Cortex of kidney (tissue), 1 donor: ENCODE data around the gene IGFALS.
A peak's percentile ranks its signal among the peaks of the same experiment; 100 is the strongest.

ENCODE experiments used
- DNase-seq: peaks from one replicate; lab custom pipeline; 2025; lab: John Stamatoyannopoulos, UW

IGFALS gene

GRCh38 chr16:1789643-1790045 lies 3.9 kb downstream of the IGFALS start:
- DNase-seq: no peak

GRCh38 chr16:1788708-1789100 lies 4.8 kb downstream of the IGFALS start:
- DNase-seq: no peak

DNA sequence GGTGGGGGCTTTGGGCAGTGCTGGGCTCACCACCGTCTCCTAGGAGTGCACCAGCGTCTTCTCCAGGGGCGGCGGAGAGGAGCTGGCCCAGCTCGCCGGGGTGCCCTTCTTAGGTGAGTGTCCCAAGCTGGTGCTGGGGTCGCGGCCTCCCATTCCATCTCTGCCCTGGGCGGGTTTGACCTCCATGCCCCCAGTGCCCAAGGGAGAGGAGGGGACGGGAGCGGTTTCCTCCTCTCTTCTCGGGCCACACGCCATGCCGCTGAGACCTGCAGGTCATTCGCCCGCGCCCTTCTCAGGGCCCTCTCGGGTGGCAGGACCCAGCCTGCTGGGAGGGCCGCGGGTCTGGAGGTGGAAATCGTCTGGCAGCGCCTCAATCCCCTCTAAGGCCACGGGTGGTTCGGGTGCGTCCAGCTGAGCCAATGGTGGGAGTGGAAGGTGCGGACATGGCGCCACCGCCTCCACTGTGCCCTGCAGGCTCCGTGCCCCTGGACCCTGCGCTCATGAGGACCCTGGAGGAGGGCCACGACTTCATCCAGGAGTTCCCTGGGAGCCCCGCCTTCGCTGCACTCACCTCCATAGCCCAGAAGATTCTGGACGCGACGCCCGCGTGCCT lies 5.3 kb downstream of the IGFALS start:
- DNase-seq: no peak

DNA sequence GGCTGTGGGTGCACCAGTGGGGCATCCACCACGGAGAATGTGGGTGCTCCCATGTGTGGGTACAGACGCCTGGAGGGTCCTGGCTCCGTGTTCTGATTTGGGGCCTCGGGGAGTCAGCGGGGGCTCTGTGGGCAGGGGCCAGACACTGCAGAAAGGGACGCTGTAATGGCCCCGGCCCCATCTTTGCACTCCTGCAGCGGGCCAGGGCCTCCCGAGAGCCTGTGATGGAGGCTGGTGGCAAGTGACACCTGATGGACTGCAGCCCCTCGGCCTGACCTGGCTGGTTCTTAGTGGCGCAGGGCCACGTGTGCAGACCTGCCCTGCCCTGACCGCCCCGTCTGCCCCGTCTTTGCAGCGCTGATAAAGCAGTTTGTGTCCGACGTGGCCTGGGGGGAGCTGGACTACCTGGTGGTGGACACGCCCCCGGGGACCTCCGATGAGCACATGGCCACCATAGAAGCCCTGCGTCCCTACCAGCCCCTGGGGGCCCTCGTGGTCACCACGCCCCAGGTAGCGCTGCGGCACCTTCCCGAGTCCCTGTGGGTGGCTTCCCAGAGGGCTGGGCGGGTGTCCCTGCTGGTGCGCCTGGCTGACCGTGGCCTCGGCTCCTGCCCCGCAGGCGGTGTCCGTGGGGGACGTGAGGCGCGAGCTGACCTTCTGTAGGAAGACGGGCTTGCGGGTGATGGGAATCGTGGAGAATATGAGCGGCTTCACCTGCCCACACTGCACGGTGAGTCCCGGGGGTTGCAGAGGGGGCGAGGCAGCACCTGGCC lies 6.0 kb downstream of the IGFALS start:
- no peak for DNase-seq

DNA sequence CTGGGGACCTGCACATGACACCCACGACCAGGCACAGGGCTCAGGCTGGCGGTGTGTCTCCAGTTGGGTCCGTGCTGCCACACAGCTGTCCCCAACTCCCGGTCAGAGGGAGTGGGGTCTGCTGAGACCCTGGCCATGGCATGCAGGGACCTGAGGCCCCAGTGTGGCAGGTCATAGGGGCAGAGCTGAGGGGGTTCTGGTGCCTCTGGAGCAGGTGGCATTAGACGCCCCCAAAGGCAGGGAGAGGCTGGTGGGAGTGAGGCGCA lies 6.5 kb downstream of the IGFALS start:
- no peak for DNase-seq

DNA sequence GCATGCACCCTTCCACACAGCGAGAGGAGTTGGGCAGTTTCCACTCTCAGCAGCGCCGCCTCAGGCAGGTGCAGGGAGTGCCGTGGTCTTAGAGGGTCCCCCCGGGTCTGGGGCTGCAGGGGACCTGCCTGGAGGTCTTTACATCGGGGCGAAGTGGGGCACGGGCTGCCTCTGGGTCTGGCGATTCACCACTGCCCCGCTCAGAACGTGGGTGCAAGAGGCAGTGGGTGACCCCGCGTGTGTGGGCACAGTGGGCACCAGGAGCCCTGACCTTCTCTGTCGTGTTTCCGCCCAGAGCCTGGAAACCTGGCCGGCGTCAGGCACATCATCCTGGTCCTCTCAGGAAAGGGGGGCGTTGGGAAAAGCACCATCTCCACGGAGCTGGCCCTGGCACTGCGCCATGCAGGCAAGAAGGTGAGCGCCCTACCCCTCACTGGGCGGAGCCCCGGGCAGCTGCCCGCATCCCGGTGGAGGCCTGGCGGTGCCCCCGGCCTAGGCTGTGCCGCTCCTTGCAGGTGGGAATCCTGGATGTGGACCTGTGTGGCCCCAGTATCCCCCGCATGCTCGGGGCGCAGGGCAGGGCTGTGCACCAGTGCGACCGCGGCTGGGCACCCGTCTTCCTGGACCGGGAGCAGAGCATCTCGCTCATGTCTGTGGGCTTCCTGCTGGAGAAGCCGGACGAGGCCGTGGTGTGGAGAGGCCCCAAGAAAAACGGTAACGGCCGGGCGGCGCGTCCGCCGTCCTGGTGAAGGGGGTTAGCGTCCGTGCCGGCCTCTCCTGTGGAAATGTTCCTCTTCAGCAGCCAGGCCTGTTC lies 7.1 kb downstream of the IGFALS start:
- no peak for DNase-seq

GRCh38 chr16:1785846-1786170 lies 7.7 kb downstream of the IGFALS start:
- no peak for DNase-seq

DNA sequence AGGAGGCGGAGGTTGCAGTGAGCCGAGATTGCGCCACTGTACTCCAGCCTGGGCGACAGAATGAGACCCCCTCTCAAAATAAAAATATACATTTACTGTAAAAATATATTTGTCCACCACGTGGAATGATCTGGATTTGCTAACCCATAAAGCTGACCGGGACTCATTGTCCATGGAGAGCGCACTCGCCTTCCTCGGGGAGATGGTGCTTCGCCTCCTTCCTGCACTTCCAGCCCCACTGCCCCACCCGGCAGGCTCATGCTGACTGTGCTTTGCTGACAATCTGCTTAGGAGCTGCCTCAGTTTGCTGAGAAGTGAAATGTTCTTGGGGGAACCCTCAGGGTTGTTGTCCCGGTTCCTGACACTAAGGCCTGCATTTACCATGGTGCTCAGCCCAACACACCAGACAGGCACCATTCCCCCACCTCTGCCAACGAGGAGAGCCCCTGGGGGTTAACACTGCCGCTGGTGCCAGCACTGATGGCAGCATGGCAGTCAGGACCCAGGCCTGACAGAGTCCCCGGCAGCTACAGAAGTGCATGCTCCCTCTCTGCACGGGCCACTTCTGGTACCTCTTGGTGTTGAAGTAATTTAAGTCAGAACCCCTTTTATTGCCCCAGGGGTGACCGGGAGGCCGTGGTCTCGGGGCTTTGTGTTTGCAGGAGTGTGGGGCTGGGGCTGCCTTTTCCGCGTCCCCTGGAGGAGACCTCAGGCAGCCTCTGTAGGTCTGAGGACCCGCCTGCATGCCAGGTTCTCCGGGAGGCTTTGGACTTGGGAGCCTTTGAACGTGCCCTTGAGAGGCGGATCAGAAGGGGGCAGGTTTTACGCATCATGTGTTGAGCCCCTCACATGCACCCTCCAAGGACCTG lies 8.3 kb downstream of the IGFALS start:
- DNase-seq: no peak

DNA sequence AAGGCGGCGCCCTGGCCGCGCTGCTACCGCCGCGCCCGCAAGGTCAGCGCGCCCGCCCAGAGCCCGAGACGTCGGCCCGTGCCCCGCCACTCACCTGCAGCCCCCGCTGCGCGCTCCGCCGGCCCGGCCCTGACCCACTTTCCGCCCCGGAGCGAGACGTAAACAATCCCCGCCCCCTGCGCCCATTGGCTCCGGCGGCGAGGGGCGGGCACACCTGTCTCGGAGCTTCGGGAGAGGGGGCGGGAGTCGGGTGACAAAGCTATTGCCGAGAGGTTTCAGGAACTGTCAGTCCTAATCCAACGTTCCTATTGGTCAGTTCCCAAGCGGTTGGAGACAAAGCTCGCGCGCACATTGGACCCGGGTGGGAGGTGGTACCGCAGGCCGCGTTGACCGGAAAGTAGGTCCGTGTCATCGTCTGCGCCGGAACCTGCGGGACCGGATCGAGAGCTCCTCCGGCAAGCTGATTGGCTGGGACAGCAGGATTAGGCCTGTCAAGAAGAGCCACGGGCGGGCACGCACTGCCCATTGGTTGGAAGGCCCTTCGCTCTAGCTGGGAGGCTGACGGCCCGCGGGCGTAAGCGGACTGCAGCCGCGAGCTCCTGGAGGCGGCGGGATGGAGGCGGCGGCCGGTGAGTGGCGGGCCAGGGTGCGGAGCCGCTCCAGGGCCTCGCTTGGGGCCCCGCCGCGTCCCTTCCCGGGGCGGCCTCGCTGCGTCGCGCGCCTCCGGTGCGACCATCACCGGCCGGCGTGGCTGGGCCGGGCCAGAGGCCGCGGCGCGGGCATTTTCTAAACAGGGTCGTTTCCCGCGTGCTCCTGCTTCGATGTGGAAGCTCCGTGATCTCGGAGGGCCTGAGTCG lies 10.9 kb downstream of the IGFALS start, which contains the start of the genes NUBP2 and SPSB3:
NUBP2 (plus strand) TSS at position 553 of the 857 bp plus-strand sequence; CDS start at position 614, 61 bp downstream.
SPSB3 (minus strand) TSS at position 164 of the 857 bp plus-strand sequence. CDS start 1,088 bp downstream, outside the sequence.
- peak; percentile 100 for DNase-seq

DNA sequence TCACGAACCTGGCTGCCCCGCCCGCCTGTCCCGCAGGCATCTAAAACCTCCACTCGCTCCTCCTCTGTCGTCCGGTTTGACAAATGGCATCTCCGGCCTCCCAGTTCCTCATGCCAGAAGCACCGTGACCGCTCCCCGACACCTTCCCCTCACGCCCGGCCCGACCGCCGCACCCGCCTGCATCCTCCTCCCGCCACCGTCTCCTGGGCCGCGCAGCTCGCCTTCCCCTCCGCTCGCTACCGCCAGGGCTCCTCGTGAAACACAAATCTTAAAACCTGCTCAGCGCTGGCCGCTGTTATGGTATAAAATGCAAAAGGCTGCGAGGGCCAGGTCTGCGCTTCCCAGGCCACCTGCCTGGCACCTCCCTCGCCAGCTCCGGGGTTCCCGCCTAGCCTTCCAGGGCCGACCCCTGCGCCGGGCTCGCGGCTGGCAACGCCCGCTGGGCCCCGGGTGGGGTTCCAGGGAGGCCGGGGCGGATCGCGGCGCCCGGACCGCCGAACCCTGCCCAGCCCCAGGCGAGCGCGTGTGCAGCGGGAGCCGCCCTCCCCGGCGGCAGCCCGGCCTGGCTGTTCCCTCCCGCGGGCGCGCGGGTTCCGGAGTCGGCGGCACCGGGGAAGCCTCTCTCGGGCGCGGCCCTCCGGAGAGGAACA lies 11.6 kb downstream of the IGFALS start:
- DNase-seq: no peak

DNA sequence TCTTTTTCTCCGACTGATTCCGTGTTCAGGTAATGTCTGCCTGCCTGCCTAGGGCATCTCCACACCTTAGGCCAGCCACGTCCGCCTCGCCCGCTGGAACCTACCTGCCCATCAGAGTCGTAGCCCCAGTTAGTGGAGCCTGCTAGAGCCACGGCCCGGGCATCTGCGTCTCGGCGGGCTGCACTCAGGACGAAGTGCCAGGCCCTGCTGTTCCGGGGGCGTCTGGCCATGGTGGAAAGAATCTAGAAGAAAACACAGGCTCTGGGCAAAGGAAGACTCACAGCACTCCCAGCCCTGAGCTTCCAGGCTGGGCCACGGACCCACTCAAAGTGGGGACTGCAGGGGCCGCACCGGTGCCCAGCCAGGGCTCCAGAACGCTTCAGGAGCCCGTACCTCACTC lies 12.3 kb downstream of the IGFALS start:
- DNase-seq: no peak

DNA sequence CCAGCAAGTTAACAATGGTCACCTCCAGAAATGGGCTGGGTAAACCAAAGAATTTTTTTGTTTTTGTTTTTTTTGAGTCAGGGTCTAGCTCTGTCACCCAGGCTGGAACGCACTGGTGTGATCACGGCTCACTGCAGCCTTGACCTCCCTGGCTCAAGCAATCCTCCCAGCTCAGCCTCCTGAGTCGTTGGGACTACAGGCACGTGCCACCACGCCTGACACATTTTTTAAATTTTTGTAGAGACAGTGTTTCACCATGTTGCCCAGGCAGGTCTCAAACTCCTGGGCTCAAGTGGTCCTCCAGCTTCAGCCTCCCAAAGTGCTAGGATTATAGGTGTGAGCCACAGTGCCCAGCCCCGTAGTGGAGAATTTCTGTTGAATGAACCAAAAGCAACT lies 12.8 kb downstream of the IGFALS start:
- no peak for DNase-seq

- DNase-seq: no peak
Observed at GRCh38 chr16:1779741-1780676, 13.5 kb downstream of the IGFALS start.

GRCh38 chr16:1779234-1779701 lies 14.2 kb downstream of the IGFALS start:
- no peak for DNase-seq

DNA sequence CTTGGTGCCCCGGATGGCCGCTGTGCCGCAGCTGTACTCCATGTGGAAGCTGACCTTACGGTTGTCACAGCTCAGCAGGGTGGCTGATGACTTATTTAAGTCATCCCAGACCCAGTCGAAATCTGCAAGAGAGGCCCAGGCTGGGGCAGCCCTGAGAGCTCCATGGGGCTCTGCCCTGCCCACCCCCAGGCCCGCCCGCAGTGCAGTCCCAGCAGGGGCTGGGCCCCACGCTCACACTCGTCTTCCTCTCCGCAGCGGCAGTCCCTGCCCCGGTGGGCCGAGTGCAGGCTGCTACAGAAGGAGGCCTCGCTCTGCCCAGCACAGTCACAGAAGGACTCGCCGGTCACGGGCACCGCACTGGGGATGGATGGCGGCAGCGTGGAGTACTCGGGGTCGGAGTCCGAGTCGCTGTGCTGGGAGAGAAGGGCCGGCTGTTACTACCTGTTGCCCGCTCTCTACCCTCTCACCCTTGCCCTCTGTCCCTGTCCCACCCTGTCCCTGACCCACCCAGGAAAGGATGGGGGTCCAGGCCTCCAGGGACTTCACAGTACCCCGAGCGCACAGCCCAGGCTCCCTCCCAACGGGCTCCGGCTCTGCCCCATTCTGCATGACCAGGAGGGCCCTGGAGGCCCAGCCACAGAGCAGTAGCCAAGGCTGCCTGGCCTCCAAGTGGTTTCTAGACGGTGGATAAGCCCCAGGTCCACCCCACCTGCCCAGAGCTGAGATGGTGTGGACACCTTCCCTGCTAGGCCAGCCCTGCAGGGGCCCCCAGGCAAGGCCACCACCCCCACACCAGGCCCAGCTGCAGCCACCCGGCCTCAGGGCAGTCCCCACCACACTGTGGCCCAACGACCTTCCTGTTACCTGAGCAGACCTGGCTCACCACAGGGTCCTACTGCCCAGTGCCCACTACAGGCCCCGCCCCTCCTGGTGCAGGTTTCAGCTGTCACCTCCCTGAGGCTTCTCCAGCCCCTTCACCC lies 15.0 kb downstream of the IGFALS start:
- no peak for DNase-seq

DNA sequence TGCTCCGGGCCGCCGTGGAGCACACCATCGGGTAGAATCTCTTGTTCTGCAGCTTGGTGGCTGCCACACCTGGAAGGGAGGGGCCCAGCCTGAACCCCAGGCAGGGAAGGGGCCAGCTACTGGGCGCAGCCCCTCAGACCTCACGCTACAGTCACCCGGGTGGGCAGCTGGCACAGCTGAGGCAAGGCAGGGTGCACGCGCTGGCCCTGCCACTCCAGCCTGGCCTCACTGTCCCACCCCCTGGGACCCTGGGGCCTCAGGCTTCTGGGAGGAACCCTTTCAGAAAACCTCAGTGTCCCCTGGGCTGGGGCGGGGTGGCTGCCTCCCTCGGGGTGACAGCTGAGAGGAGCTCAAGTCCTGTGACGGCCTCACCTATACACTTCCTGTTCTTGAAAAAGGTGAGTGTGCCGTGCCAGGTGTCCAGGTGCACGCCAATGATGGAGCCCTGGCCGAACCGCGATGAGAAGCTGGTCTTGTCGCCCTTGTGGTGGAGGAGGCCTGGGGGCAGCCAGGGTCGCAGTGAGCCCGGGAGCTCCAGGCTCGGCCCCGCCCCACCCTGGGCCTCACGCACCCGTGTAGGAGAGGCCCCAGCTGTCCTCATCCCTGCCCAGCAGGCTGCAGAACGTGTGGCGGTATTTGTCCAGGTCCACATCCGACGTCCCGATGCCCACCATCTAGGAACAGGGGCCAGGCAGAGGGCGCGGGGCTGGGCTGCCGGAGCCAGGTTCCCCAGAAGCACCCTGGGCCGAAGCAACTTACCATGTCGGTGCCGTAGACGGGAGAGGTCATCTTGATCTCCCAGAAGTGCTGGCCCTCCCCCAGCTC lies 15.9 kb downstream of the IGFALS start:
- DNase-seq: no peak

GRCh38 chr16:1776991-1777374 lies 16.5 kb downstream of the IGFALS start:
- no peak for DNase-seq

- no peak for DNase-seq
Observed at GRCh38 chr16:1776672-1776955, 16.9 kb downstream of the IGFALS start.
